GM23338 (cell line): ENCODE data around the gene COPA. TPM values are rescaled to one million over a fixed set of nuclear protein-coding genes. Genes with fewer than 3 reads are reported as not detected.

Experiments
- ATAC-seq: fragments of 200-7000 bp; cut with Tn5 transposase; 3 replicates; pipeline ENCODE4 v1.9.1; 2020
- DNase-seq: peaks from one replicate; pipeline ENCODE4 v3.0.0-alpha.2; 2015; ENCODE audit warnings: low spot score
- H2AFZ ChIP-seq: fragments of 200-600 bp; sonication (generic); 2 replicates; pipeline ENCODE4 v1.8.0; 2016; ENCODE audit warnings: antibody characterized with exemption, mild to moderate bottlenecking, moderate library complexity
- H3F3A ChIP-seq: fragments of 200-600 bp; sonication (generic); replicated peaks from 2 replicates; pipeline ENCODE4 v1.8.0; 2017; ENCODE audit warnings: antibody characterized with exemption, mixed run types, low read depth
- H3K27ac ChIP-seq: fragments of 200-600 bp; sonication (generic); 2 replicates; pipeline ENCODE4 v1.6.1; 2016; ENCODE audit warnings: low read depth
- H3K27me3 ChIP-seq: fragments of 200-600 bp; sonication (generic); 2 replicates; pipeline ENCODE4 v1.8.0; 2016; ENCODE audit warnings: mild to moderate bottlenecking, mixed run types, moderate library complexity; ENCODE audit not compliant: insufficient read depth
- H3K36me3 ChIP-seq: fragments of 200-600 bp; sonication (generic); 2 replicates; pipeline ENCODE4 v1.8.0; 2016; ENCODE audit warnings: mild to moderate bottlenecking; ENCODE audit not compliant: insufficient read depth
- H3K4me1 ChIP-seq: fragments of 200-600 bp; sonication (generic); 2 replicates; pipeline ENCODE4 v1.8.0; 2016; ENCODE audit warnings: mild to moderate bottlenecking, moderate library complexity; ENCODE audit not compliant: insufficient read depth
- H3K4me2 ChIP-seq: fragments of 200-600 bp; sonication (generic); 2 replicates; pipeline ENCODE4 v1.7.1; 2017; ENCODE audit warnings: mixed run types
- H3K4me3 ChIP-seq: fragments of 200-600 bp; sonication (generic); 2 replicates; pipeline ENCODE4 v1.6.1; 2016; ENCODE audit warnings: mixed run types
- H3K79me2 ChIP-seq: fragments of 200-600 bp; sonication (generic); replicated peaks from 2 replicates; pipeline ENCODE4 v1.8.0; 2017; ENCODE audit warnings: mild to moderate bottlenecking; ENCODE audit not compliant: insufficient read depth
- H3K9me2 ChIP-seq: fragments of 200-600 bp; sonication (generic); 2 replicates; pipeline ENCODE4 v1.8.0; 2017; ENCODE audit not compliant: insufficient read depth
- H4K20me1 ChIP-seq: fragments of 200-600 bp; sonication (generic); replicated peaks from 2 replicates; pipeline ENCODE4 v1.8.0; 2017; ENCODE audit warnings: mild to moderate bottlenecking; ENCODE audit not compliant: insufficient read depth
- H3K27ac Mint-ChIP-seq: 2 replicates; pipeline ENCODE4 v1.8.0; 2020; ENCODE audit warnings: inconsistent platforms, mild to moderate bottlenecking, moderate library complexity, mixed read lengths
- H3K27me3 Mint-ChIP-seq: 3 replicates; pipeline ENCODE4 v1.8.0; 2022; ENCODE audit warnings: low read depth, mild to moderate bottlenecking, moderate library complexity, mixed read lengths, inconsistent platforms; ENCODE audit not compliant: insufficient read depth, poor library complexity
- H3K36me3 Mint-ChIP-seq: 3 replicates; pipeline ENCODE4 v1.8.0; 2021; ENCODE audit warnings: low read depth, mild to moderate bottlenecking, inconsistent platforms, moderate library complexity, mixed read lengths
- H3K4me1 Mint-ChIP-seq: 3 replicates; pipeline ENCODE4 v1.8.0; 2020; ENCODE audit warnings: mild to moderate bottlenecking, inconsistent platforms, mixed read lengths
- H3K4me3 Mint-ChIP-seq: 3 replicates; pipeline ENCODE4 v1.8.0; 2021; ENCODE audit warnings: moderate library complexity, mild to moderate bottlenecking, inconsistent platforms, mixed read lengths
- H3K9me3 Mint-ChIP-seq: 3 replicates; pipeline ENCODE4 v1.8.0; 2020; ENCODE audit warnings: moderate library complexity, mild to moderate bottlenecking, inconsistent platforms, mixed read lengths
- CREB1 ChIP-seq: fragments of 250-450 bp; sonication (Bioruptor Pico); IDR thresholded peaks from 2 replicates; pipeline ENCODE4 v1.5.0; 2020; ENCODE audit warnings: low read depth, mild to moderate bottlenecking, moderate library complexity
- ETS1 ChIP-seq: IDR thresholded peaks from 2 replicates; pipeline ENCODE4 v1.6.1; 2016; ENCODE audit warnings: antibody characterized with exemption
- EZH2 ChIP-seq: fragments of 200-600 bp; sonication (generic); IDR thresholded peaks from one replicate; pipeline ENCODE4 v1.8.0; 2017; ENCODE audit warnings: antibody characterized with exemption, mild to moderate bottlenecking, low read depth; ENCODE audit not compliant: unreplicated experiment
- EZH2phosphoT487 ChIP-seq: fragments of 200-600 bp; sonication (generic); IDR thresholded peaks from one replicate; pipeline ENCODE4 v1.8.1; 2018; ENCODE audit warnings: antibody characterized with exemption; ENCODE audit not compliant: unreplicated experiment
- JUNB ChIP-seq: IDR thresholded peaks from one replicate; pipeline ENCODE4 v1.6.1; 2016; ENCODE audit warnings: antibody characterized with exemption; ENCODE audit not compliant: unreplicated experiment
- NANOG ChIP-seq: IDR thresholded peaks from 2 replicates; pipeline ENCODE4 v1.6.1; 2016; ENCODE audit warnings: antibody characterized with exemption, borderline replicate concordance
- POLR2AphosphoS5 ChIP-seq: IDR thresholded peaks from 2 replicates; pipeline ENCODE4 v1.6.1; 2016; ENCODE audit warnings: antibody characterized with exemption, low read depth
- REST ChIP-seq: IDR thresholded peaks from one replicate; pipeline ENCODE4 v1.6.1; 2018; ENCODE audit warnings: antibody characterized with exemption; ENCODE audit not compliant: unreplicated experiment
- STAT1 ChIP-seq: IDR thresholded peaks from one replicate; pipeline ENCODE4 v1.6.1; 2016; ENCODE audit warnings: antibody characterized with exemption; ENCODE audit not compliant: unreplicated experiment
- ZNF114 ChIP-seq: fragments of 250-450 bp; sonication (Bioruptor Pico); IDR thresholded peaks from 2 replicates; pipeline ENCODE4 v1.5.0; 2020; ENCODE audit warnings: mild to moderate bottlenecking, moderate library complexity
- ZNF331 ChIP-seq: fragments of 250-450 bp; sonication (Bioruptor Pico); IDR thresholded peaks from 2 replicates; pipeline ENCODE4 v1.5.0; 2020; ENCODE audit warnings: low read depth, mild to moderate bottlenecking, moderate library complexity
- polyA plus RNA-seq: library from polyadenylated mRNA; unstranded; fragments of >200 nt; fragmentation: Nextera tagmentation; extraction: Ambion mirVana; gene quantifications from 2 replicates; pipeline ENCODE4 v1.2.1, GENCODE V29; 2016
- total RNA-seq: library from RNA; depleted of rRNA; stranded (reverse); fragments of >200 nt; shearing (Covaris generic); gene quantifications from 2 replicates; pipeline ENCODE4 v1.2.3, GENCODE V29; 2014
- TF ChIP-seq, protein P1 (sequence below): fragments of 250-450 bp; sonication (Bioruptor Pico); IDR thresholded peaks from 2 replicates; pipeline ENCODE4 v1.5.0; 2020; ENCODE audit warnings: mild to moderate bottlenecking, moderate library complexity
- TF ChIP-seq, protein P2 (sequence below), 2 experiments: fragments of 200-600 bp in 1 of 2; sonication (generic) in 1 of 2; conservative IDR thresholded peaks; 2 replicates each; pipeline versions ENCODE4 v1.5.1 to v1.6.1; 2016 to 2017; ENCODE audit warnings: antibody characterized with exemption in 2 of 2, low read depth in 2 of 2, mild to moderate bottlenecking in 2 of 2, moderate library complexity in 1 of 2

COPA gene
- total and polyA plus RNA-seq, 2 experiments from 2014 or later, result 58.2 to 87.1 TPM

GRCh38 chr1:160307118-160307791 lies 35.8 kb downstream of the COPA start:
- H3K27me3 Mint-ChIP-seq, result peaks cover 6% of the 10 kb centered on the region
- Histone ChIP-seq H3K4me1 (peaks cover 30% of the 10 kb centered on the region), H3K27ac (peak overlapping the region; percentile 76), H3K4me3 (peak overlapping the region; percentile 16; the same call in 1 of the 2 replicates), H3K36me3 (peaks cover 56% of the 10 kb centered on the region), H4K20me1 (0 out of 2 replicates have a peak, but pooled peaks cover 8% of the 10 kb centered on the region), H3F3A (no peaks in the 10 kb centered on the region; the same call in 1 of the 2 replicates), H2AFZ (no peak overlapping the region), H3K79me2 (no peaks in the 10 kb centered on the region), H3K4me2 (peak overlapping the region; percentile 19), H3K9me2 (no peaks in the 10 kb centered on the region), H3K27me3 (no peaks in the 10 kb centered on the region)
- peak; percentile 85 for DNase-seq
- peaks cover 37% of the 10 kb centered on the region for H3K4me1 Mint-ChIP-seq
- peak overlapping the region; percentile 51 for H3K4me3 Mint-ChIP-seq
- TF ChIP-seq EZH2phosphoT487 (no peak), POLR2AphosphoS5 (no peak), ZNF331 (CRISPR knock-in tag) (no peak), STAT1 (no peak), ETS1 (no peak), REST (no peak), NANOG (no peak), ZNF114 (CRISPR knock-in tag) (no peak), JUNB (no peak), EZH2 (no peak), CREB1 (CRISPR knock-in tag) (no peak)
- TF ChIP-seq, protein P1, sequence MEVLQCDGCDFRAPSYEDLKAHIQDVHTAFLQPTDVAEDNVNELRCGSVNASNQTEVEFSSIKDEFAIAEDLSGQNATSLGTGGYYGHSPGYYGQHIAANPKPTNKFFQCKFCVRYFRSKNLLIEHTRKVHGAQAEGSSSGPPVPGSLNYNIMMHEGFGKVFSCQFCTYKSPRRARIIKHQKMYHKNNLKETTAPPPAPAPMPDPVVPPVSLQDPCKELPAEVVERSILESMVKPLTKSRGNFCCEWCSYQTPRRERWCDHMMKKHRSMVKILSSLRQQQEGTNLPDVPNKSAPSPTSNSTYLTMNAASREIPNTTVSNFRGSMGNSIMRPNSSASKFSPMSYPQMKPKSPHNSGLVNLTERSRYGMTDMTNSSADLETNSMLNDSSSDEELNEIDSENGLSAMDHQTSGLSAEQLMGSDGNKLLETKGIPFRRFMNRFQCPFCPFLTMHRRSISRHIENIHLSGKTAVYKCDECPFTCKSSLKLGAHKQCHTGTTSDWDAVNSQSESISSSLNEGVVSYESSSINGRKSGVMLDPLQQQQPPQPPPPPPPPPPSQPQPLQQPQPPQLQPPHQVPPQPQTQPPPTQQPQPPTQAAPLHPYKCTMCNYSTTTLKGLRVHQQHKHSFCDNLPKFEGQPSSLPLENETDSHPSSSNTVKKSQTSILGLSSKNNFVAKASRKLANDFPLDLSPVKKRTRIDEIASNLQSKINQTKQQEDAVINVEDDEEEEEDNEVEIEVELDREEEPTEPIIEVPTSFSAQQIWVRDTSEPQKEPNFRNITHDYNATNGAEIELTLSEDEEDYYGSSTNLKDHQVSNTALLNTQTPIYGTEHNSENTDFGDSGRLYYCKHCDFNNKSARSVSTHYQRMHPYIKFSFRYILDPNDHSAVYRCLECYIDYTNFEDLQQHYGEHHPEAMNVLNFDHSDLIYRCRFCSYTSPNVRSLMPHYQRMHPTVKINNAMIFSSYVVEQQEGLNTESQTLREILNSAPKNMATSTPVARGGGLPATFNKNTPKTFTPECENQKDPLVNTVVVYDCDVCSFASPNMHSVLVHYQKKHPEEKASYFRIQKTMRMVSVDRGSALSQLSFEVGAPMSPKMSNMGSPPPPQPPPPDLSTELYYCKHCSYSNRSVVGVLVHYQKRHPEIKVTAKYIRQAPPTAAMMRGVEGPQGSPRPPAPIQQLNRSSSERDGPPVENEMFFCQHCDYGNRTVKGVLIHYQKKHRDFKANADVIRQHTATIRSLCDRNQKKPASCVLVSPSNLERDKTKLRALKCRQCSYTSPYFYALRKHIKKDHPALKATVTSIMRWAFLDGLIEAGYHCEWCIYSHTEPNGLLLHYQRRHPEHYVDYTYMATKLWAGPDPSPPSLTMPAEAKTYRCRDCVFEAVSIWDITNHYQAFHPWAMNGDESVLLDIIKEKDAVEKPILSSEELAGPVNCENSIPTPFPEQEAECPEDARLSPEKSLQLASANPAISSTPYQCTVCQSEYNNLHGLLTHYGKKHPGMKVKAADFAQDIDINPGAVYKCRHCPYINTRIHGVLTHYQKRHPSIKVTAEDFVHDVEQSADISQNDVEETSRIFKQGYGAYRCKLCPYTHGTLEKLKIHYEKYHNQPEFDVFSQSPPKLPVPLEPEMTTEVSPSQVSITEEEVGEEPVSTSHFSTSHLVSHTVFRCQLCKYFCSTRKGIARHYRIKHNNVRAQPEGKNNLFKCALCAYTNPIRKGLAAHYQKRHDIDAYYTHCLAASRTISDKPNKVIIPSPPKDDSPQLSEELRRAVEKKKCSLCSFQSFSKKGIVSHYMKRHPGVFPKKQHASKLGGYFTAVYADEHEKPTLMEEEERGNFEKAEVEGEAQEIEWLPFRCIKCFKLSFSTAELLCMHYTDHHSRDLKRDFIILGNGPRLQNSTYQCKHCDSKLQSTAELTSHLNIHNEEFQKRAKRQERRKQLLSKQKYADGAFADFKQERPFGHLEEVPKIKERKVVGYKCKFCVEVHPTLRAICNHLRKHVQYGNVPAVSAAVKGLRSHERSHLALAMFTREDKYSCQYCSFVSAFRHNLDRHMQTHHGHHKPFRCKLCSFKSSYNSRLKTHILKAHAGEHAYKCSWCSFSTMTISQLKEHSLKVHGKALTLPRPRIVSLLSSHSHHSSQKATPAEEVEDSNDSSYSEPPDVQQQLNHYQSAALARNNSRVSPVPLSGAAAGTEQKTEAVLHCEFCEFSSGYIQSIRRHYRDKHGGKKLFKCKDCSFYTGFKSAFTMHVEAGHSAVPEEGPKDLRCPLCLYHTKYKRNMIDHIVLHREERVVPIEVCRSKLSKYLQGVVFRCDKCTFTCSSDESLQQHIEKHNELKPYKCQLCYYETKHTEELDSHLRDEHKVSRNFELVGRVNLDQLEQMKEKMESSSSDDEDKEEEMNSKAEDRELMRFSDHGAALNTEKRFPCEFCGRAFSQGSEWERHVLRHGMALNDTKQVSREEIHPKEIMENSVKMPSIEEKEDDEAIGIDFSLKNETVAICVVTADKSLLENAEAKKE, result no peak
- TF ChIP-seq, protein P2, sequence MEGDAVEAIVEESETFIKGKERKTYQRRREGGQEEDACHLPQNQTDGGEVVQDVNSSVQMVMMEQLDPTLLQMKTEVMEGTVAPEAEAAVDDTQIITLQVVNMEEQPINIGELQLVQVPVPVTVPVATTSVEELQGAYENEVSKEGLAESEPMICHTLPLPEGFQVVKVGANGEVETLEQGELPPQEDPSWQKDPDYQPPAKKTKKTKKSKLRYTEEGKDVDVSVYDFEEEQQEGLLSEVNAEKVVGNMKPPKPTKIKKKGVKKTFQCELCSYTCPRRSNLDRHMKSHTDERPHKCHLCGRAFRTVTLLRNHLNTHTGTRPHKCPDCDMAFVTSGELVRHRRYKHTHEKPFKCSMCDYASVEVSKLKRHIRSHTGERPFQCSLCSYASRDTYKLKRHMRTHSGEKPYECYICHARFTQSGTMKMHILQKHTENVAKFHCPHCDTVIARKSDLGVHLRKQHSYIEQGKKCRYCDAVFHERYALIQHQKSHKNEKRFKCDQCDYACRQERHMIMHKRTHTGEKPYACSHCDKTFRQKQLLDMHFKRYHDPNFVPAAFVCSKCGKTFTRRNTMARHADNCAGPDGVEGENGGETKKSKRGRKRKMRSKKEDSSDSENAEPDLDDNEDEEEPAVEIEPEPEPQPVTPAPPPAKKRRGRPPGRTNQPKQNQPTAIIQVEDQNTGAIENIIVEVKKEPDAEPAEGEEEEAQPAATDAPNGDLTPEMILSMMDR (conservative IDR thresholded peaks at IDR 0.05; ENCODE audit: low read depth in 2 of 2), result no peak
- H3K9me3 Mint-ChIP-seq, result no peaks in the 10 kb centered on the region
- H3K27ac Mint-ChIP-seq, result peak overlapping the region; percentile 96
- ATAC-seq, result peak; percentile 100
- peaks cover 75% of the 10 kb centered on the region for H3K36me3 Mint-ChIP-seq
